ENCODE results near the gene ZNF157. TPM values are rescaled to one million over a fixed set of nuclear protein-coding genes. Genes with fewer than 3 reads are reported as not detected.

Gene ZNF157
- total RNA-seq, 1 donor from 2014 or later = not detected

DNA sequence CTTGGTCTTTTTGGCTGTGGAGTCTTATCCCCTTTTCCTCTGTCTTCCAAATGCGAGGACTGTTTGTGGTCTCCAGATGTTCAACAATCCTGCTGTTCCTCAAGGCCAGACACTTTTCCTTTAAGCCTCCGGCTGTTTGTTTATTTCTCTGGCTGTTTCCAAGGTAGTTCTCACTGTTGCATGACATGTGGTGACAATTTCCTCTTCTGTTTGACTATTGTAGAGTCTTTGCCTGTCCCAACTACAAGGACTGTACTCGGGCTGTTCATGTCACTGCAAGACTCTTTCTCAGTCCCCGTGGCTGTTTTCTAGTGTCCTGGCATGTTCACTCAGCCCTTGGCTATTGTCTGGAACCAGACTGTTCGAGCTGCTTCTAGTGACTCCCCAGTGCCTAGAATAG, 50.6 kb downstream of the ZNF157 start:
- H3K36me3 ChIP-seq = no peaks in the 10 kb centered on the region
- H3K9me3 ChIP-seq (replicated peaks) = no peaks in the 10 kb centered on the region
- intact Hi-C loops (cut with micrococcal nuclease) = no loop called here
- DNase-seq = no peak
- H3K27me3 ChIP-seq (ENCODE audit: low read depth) = no peaks in the 10 kb centered on the region
- H3K4me1 ChIP-seq = no peaks in the 10 kb centered on the region
- H3K4me3 ChIP-seq = no peak overlapping the region
- no peak for TF ChIP-seq CTCF (IDR thresholded peaks at IDR 0.05; ENCODE audit: borderline replicate concordance)
- no peak overlapping the region for H3K27ac ChIP-seq (replicated peaks)

GRCh38 chrX:47422444-47422843, 52.1 kb downstream of the ZNF157 start:
- no peak for DNase-seq
- intact Hi-C loops (cut with micrococcal nuclease) = no loop called here
- TF ChIP-seq CTCF (IDR thresholded peaks at IDR 0.05; ENCODE audit: borderline replicate concordance) = no peak
- H3K27ac ChIP-seq (replicated peaks) = no peak overlapping the region
- no peaks in the 10 kb centered on the region for H3K36me3 ChIP-seq
- H3K4me3 ChIP-seq = no peak overlapping the region
- H3K4me1 ChIP-seq = no peaks in the 10 kb centered on the region
- H3K9me3 ChIP-seq (replicated peaks) = no peaks in the 10 kb centered on the region
- H3K27me3 ChIP-seq (ENCODE audit: low read depth) = no peaks in the 10 kb centered on the region

- H3K9me3 ChIP-seq (replicated peaks) = no peaks in the 10 kb centered on the region
- H3K27me3 ChIP-seq (ENCODE audit: low read depth) = no peaks in the 10 kb centered on the region
- H3K36me3 ChIP-seq = no peaks in the 10 kb centered on the region
- no peaks in the 10 kb centered on the region for H3K4me1 ChIP-seq
- no peak for TF ChIP-seq CTCF (IDR thresholded peaks at IDR 0.05; ENCODE audit: borderline replicate concordance)
- intact Hi-C loops (cut with micrococcal nuclease) = no loop called here
- H3K4me3 ChIP-seq = no peak overlapping the region
- DNase-seq = no peak
- H3K27ac ChIP-seq (replicated peaks) = no peak overlapping the region
Observed at GRCh38 chrX:47430925-47431324, 60.5 kb downstream of the ZNF157 start.

DNA sequence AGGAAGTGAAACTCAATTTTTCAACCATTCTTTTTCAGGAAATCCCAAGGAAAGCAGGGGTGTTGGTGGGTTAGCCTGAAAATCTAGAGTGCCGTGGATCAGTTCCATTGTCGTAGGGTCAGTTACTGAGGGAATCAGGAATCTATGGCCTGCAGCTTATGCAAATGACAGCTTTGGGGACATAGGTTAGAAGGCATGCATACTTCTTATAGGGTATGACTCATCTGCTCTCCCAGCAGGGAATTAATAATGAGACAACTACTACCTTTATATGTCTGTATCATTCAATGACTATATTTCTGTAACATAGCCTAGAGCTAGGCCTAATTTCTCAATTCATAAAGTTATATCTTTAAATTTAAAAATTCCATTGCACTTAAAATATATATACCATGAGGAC, 76.1 kb downstream of the ZNF157 start:
- peaks cover 40% of the 10 kb centered on the region for H3K9me3 ChIP-seq (replicated peaks)

DNA sequence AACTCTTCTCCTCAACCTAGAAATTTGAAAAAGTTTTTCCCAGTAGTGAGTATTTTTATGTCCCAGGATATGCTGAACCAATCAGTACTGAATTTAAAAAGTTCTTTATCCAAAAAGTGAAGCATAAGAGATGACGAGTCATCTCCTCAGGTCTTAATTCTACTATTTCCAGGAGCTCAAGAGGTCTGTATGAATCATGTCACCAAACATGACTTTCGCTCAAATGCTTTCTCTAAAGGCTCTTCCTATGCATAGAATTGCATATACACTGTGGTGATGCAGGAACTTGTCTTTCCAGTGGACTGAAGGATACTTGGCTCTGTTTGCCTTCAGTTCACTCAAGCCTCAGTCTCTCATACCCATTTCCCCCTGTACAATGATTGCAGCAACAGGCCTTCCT, 76.6 kb downstream of the ZNF157 start:
- intact Hi-C loops (cut with micrococcal nuclease) = no loop called here
- Histone ChIP-seq H3K4me3 (no peak overlapping the region), H3K27me3 (ENCODE audit: low read depth) (no peaks in the 10 kb centered on the region), H3K27ac (replicated peaks) (no peak overlapping the region), H3K4me1 (no peaks in the 10 kb centered on the region), H3K36me3 (peaks cover 44% of the 10 kb centered on the region), H3K9me3 (replicated peaks) (peaks cover 36% of the 10 kb centered on the region)
- no peak for TF ChIP-seq CTCF (IDR thresholded peaks at IDR 0.05; ENCODE audit: borderline replicate concordance)
- DNase-seq = no peak

More for the DNA sequence above, 76.1 kb downstream of the ZNF157 start:
- no peak for DNase-seq
- intact Hi-C loops (cut with micrococcal nuclease) = no loop called here
- H3K4me3 ChIP-seq = no peak overlapping the region
- no peak for TF ChIP-seq CTCF (IDR thresholded peaks at IDR 0.05; ENCODE audit: borderline replicate concordance)
- no peak overlapping the region for H3K27ac ChIP-seq (replicated peaks)
- H3K4me1 ChIP-seq = no peaks in the 10 kb centered on the region
- no peaks in the 10 kb centered on the region for H3K27me3 ChIP-seq (ENCODE audit: low read depth)
- peaks cover 38% of the 10 kb centered on the region for H3K36me3 ChIP-seq

DNA sequence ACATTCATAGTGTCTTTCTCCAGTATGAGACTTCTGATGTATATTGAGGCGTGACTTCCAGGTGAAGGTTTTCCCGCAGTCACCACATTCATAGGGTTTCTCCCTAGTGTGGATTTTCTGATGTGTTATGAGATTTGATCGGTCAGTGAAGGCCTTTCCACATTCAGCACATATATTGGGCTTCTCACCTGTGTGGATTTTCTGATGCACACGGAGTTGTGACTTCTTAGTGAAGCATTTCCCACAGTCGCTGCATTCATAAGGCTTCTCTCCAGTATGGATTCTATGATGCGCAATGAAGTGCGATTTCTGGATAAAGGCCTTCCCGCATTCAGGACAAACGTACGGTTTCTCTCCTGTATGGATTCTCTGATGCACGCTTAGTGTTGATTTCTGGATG, 77.2 kb downstream of the ZNF157 start:
- intact Hi-C loops (cut with micrococcal nuclease) = no loop called here
- no peak for DNase-seq
- Histone ChIP-seq H3K4me3 (no peak overlapping the region), H3K4me1 (no peaks in the 10 kb centered on the region), H3K36me3 (peaks cover 50% of the 10 kb centered on the region), H3K27ac (replicated peaks) (no peak overlapping the region), H3K27me3 (ENCODE audit: low read depth) (no peaks in the 10 kb centered on the region), H3K9me3 (replicated peaks) (peaks cover 30% of the 10 kb centered on the region)
- no peak for TF ChIP-seq CTCF (IDR thresholded peaks at IDR 0.05; ENCODE audit: borderline replicate concordance)
